Hepatocyte (in vitro differentiated cells): ENCODE measurements around the gene SERTAD2.

Experiments
- EZH2phosphoT487 ChIP-seq: fragments of 200-600 bp; sonication (generic); IDR thresholded peaks from one replicate; pipeline ENCODE4 v1.6.1; 2018; ENCODE audit warnings: antibody characterized with exemption, mild to moderate bottlenecking, low read depth, moderate library complexity; ENCODE audit not compliant: unreplicated experiment, severe bottlenecking
- TF ChIP-seq, protein P1 (sequence below): fragments of 200-600 bp; sonication (generic); IDR thresholded peaks from 2 replicates; pipeline ENCODE4 v1.5.1; 2016; ENCODE audit warnings: antibody characterized with exemption, mild to moderate bottlenecking; ENCODE audit not compliant: poor library complexity

DNA sequence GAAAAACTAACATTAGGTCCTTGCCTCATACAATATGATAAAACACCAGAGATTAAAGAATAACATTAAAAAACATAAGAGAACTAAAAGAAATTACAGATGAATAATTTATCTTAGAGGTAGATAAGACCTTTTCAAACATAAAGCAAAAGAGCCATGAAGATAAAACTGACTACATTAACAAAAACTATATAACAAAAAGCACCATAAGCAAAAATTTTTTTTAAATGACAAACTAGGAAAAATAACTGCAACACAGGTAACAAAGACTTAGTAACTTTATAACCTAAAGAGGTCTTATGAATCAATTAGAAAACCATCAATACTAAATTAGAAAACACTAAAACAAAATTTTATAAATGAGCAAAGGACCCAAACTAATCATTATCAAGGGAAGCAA, 16.3 kb upstream of the SERTAD2 start:
- TF ChIP-seq, protein P1, sequence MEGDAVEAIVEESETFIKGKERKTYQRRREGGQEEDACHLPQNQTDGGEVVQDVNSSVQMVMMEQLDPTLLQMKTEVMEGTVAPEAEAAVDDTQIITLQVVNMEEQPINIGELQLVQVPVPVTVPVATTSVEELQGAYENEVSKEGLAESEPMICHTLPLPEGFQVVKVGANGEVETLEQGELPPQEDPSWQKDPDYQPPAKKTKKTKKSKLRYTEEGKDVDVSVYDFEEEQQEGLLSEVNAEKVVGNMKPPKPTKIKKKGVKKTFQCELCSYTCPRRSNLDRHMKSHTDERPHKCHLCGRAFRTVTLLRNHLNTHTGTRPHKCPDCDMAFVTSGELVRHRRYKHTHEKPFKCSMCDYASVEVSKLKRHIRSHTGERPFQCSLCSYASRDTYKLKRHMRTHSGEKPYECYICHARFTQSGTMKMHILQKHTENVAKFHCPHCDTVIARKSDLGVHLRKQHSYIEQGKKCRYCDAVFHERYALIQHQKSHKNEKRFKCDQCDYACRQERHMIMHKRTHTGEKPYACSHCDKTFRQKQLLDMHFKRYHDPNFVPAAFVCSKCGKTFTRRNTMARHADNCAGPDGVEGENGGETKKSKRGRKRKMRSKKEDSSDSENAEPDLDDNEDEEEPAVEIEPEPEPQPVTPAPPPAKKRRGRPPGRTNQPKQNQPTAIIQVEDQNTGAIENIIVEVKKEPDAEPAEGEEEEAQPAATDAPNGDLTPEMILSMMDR, result no peak
- no peak for TF ChIP-seq EZH2phosphoT487
